GM18508 (cell line): Measurements from ENCODE around the gene VCP.

ENCODE experiments used
- ATAC-seq: cut with Tn5 transposase; IDR thresholded peaks from one replicate; pipeline ENCODE4 v1.9.1; 2021; ENCODE audit warnings: moderate number of reproducible peaks; ENCODE audit not compliant: insufficient read depth, unreplicated experiment

VCP gene

GRCh38 chr9:35070823-35071813 is 1.3 kb downstream of the VCP start:
- ATAC-seq: no peak

GRCh38 chr9:35069020-35069419 is 3.4 kb downstream of the VCP start:
- ATAC-seq: no peak

GRCh38 chr9:35067056-35067455 is 5.4 kb downstream of the VCP start:
- ATAC-seq: no peak

- no peak for ATAC-seq
Observed at GRCh38 chr9:35060548-35061207, 11.7 kb downstream of the VCP start.

- no peak for ATAC-seq
Observed at GRCh38 chr9:35059438-35059837, 13.0 kb downstream of the VCP start.

- no peak for ATAC-seq
Observed at GRCh38 chr9:35057271-35057620, 15.2 kb downstream of the VCP start.

GRCh38 chr9:35056571-35057270 is 15.7 kb downstream of the VCP start:
- ATAC-seq: no peak

GRCh38 chr9:35054871-35055644 is 17.4 kb downstream of the VCP start:
- no peak for ATAC-seq

- no peak for ATAC-seq
Observed at GRCh38 chr9:35054185-35054835, 18.1 kb downstream of the VCP start.

- no peak for ATAC-seq
Observed at GRCh38 chr9:35051069-35051967, 21.1 kb downstream of the VCP start.

- no peak for ATAC-seq
Observed at GRCh38 chr9:35048511-35048910, 23.9 kb downstream of the VCP start.

- no peak for ATAC-seq
Observed at GRCh38 chr9:35044071-35044470, 28.4 kb downstream of the VCP start.

GRCh38 chr9:35042891-35043545 is 29.4 kb downstream of the VCP start:
- ATAC-seq: no peak

- ATAC-seq: no peak
Observed at GRCh38 chr9:35042081-35042604, 30.3 kb downstream of the VCP start.

- ATAC-seq: no peak
Observed at GRCh38 chr9:35035851-35036701, 36.3 kb downstream of the VCP start.

GRCh38 chr9:35033101-35033500 is 39.3 kb downstream of the VCP start:
- ATAC-seq: no peak

- no peak for ATAC-seq
Observed at GRCh38 chr9:35029852-35030251, 42.6 kb downstream of the VCP start.
